HepG2 (cell line): ENCODE measurements around the gene CCDC83. TPM values are rescaled to one million over a fixed set of nuclear protein-coding genes. Genes with fewer than 3 reads are reported as not detected.

Experiments used
- ATAC-seq: fragments of 200-7000 bp; cut with Tn5 transposase; 3 replicates; pipeline ENCODE4 v1.9.1; 2020; ENCODE audit warnings: mild to moderate bottlenecking, moderate library complexity
- BruUV-seq: library from RNA; stranded (reverse); fragments of 400-500 nt; replicated peaks from 2 replicates; lab custom pipeline; 2021; lab: Mats Ljungman, UMichigan
- CTCF ChIA-PET: fragments of 300-600 bp; formaldehyde crosslinking; extraction: SDS; loops from one replicate; lab custom pipeline; 2021; ENCODE audit warnings: low total read pairs, inconsistent platforms, low intra/inter-chr PET ratio; lab: Yijun Ruan, JAX
- POLR2A ChIA-PET: fragments of 350-600 bp; sonication (Branson Sonifier 250); formaldehyde crosslinking; loops from one replicate; lab custom pipeline; 2020; ENCODE audit warnings: antibody characterized with exemption, inconsistent platforms; lab: Yijun Ruan, JAX
- DNase-seq: peaks from one replicate; pipeline ENCODE4 v3.0.0-alpha.2; 2015; ENCODE audit warnings: low spot score
- FAIRE-seq: peaks from 3 replicates; lab custom pipeline; 2011; peaks lifted over from hg19 to GRCh38; lab: Jason Lieb, UNC
- H2AFZ ChIP-seq: one replicate; pipeline ENCODE4 v1.6.1; 2011; ENCODE audit warnings: low read length, inconsistent platforms
- H3K27ac ChIP-seq: fragments of 300-600 bp; 3 replicates; pipeline ENCODE4 v1.8.0; 2011; ENCODE audit warnings: mixed run types, mild to moderate bottlenecking, mixed read lengths, low read length, inconsistent platforms; ENCODE audit not compliant: insufficient read depth; ENCODE audit errors: extremely low read length
- H3K27me3 ChIP-seq, 2 experiments: fragments of 200-600 bp in 1 of 2; 2 replicates in 1 of 2; 3 replicates in 1 of 2; pipeline versions ENCODE4 v1.6.0 to v1.8.0; 2011; ENCODE audit warnings: low read length in 2 of 2, mild to moderate bottlenecking in 2 of 2, moderate library complexity in 2 of 2, inconsistent platforms in 1 of 2; ENCODE audit not compliant: insufficient read depth in 2 of 2, control insufficient read depth in 1 of 2
- H3K36me3 ChIP-seq, 2 experiments: fragments of 200-600 bp in 1 of 2; replicated peaks in 1 of 2; 2 replicates in 1 of 2; 3 replicates in 1 of 2; pipeline versions ENCODE4 v1.5.1 to v1.8.0; 2011; ENCODE audit warnings: low read length in 2 of 2, inconsistent platforms in 1 of 2; ENCODE audit not compliant: insufficient read depth in 2 of 2, control insufficient read depth in 1 of 2
- H3K4me1 ChIP-seq: 2 replicates; pipeline ENCODE4 v1.5.1; 2012; ENCODE audit warnings: low read length, inconsistent platforms; ENCODE audit not compliant: insufficient read depth
- H3K4me2 ChIP-seq: 2 replicates; pipeline ENCODE4 v1.6.0; 2011; ENCODE audit warnings: low read depth, low read length, inconsistent platforms
- H3K4me3 ChIP-seq, 3 experiments: fragments of 200-600 bp in 1 of 3; sonication (generic), shearing (Covaris generic) in 1 of 3; replicated peaks in 1 of 3; 2 replicates each; pipeline ENCODE4 v1.5.1; 2011 to 2016; ENCODE audit warnings: low read length in 3 of 3, inconsistent platforms in 2 of 3, low read depth in 2 of 3, mild to moderate bottlenecking in 2 of 3, control low read depth in 1 of 3, mixed read lengths in 1 of 3; ENCODE audit not compliant: insufficient read depth in 1 of 3
- H3K79me2 ChIP-seq: one replicate; pipeline ENCODE4 v1.6.1; 2011; ENCODE audit warnings: low read length, inconsistent platforms; ENCODE audit not compliant: insufficient read depth
- H3K9ac ChIP-seq: 2 replicates; pipeline ENCODE4 v1.6.0; 2011; ENCODE audit warnings: mild to moderate bottlenecking, low read depth, low read length, inconsistent platforms; ENCODE audit not compliant: insufficient read depth
- H3K9me3 ChIP-seq: 2 replicates; pipeline ENCODE4 v1.5.1; 2012; ENCODE audit warnings: mild to moderate bottlenecking, low read length
- H4K20me1 ChIP-seq: 2 replicates; pipeline ENCODE4 v1.6.0; 2011; ENCODE audit warnings: inconsistent platforms, mild to moderate bottlenecking, low read length, moderate library complexity; ENCODE audit not compliant: insufficient read depth
- AKAP8 ChIP-seq: sonication (generic); formaldehyde crosslinking; IDR thresholded peaks from 2 replicates; pipeline ENCODE4 v1.5.1; 2020; ENCODE audit warnings: mild to moderate bottlenecking, missing genetic modification reagents
- BHLHE40 ChIP-seq: IDR thresholded peaks from 2 replicates; pipeline ENCODE4 v1.6.1; 2011; ENCODE audit warnings: low read length, improper control_type of control experiment
- BORCS8-MEF2B ChIP-seq: sonication (generic); formaldehyde crosslinking; IDR thresholded peaks from 2 replicates; pipeline ENCODE4 v1.8.0; 2022; ENCODE audit warnings: mild to moderate bottlenecking, missing genetic modification reagents
- EEA1 ChIP-seq: sonication (generic); formaldehyde crosslinking; IDR thresholded peaks from 2 replicates; pipeline ENCODE4 v1.5.1; 2020; ENCODE audit warnings: mild to moderate bottlenecking, missing genetic modification reagents, borderline replicate concordance
- FOXK1 ChIP-seq: sonication (generic); formaldehyde crosslinking; IDR thresholded peaks from 2 replicates; pipeline ENCODE4 v1.4.0; 2020; ENCODE audit warnings: low read depth, missing genetic modification reagents, borderline replicate concordance
- KMT2A ChIP-seq: sonication (generic); formaldehyde crosslinking; IDR thresholded peaks from 2 replicates; pipeline ENCODE4 v1.4.0; 2020; ENCODE audit warnings: missing genetic modification reagents
- RAD21 ChIP-seq: fragments of 450-650 bp; formaldehyde crosslinking; IDR thresholded peaks from 2 replicates; pipeline ENCODE4 v1.5.0; 2020; ENCODE audit warnings: mild to moderate bottlenecking
- TERF1 ChIP-seq: sonication (generic); formaldehyde crosslinking; IDR thresholded peaks from 2 replicates; pipeline ENCODE4 v1.8.0; 2022; ENCODE audit warnings: mild to moderate bottlenecking, missing genetic modification reagents, moderate library complexity
- ZNF382 ChIP-seq: sonication (generic); formaldehyde crosslinking; IDR thresholded peaks from 2 replicates; pipeline ENCODE4 v1.5.0; 2020; ENCODE audit warnings: missing genetic modification reagents, mild to moderate bottlenecking, borderline replicate concordance
- ZNF407 ChIP-seq: sonication (generic); formaldehyde crosslinking; IDR thresholded peaks from one replicate; pipeline ENCODE4 v1.5.1; 2020; ENCODE audit warnings: mild to moderate bottlenecking, missing genetic modification reagents; ENCODE audit errors: not compliant biosample characterization
- ZNF446 ChIP-seq: sonication (generic); formaldehyde crosslinking; IDR thresholded peaks from 2 replicates; pipeline ENCODE4 v1.5.0; 2020; ENCODE audit warnings: mild to moderate bottlenecking, missing genetic modification reagents
- WGBS: methylation state at CpG from one replicate; pipeline ENCODE4 v1.1.6; 2017; ENCODE audit warnings: low lambda C conversion rate; 5-methylcytosine and 5-hydroxymethylcytosine counted together
- in situ Hi-C: cut with HindIII; loops from 2 replicates; pipeline ENCODE4 v1.10.0; 2017; ENCODE audit warnings: low pct_unique_long_range_greater_than_20kb; ENCODE audit not compliant: extremely low pct_ligation_motif_present
- intact Hi-C: fragments of 100-400 bp; cut with micrococcal nuclease; formaldehyde crosslinking; loops from one replicate; pipeline ENCODE4 v1.10.0; 2022; ENCODE audit not compliant: unreplicated experiment
- polyA plus RNA-seq, 8 experiments: library from polyadenylated mRNA; depleted of rRNA in 3 of 8; stranded (reverse) in 7 of 8; unstranded in 1 of 8; fragments of >200 nt; fragmentation: Illumina TruSeq in 4 of 8; extraction: Trizol in 4 of 8; gene quantifications; 2 replicates each; pipeline versions ENCODE4 v1.2.1 to v1.2.3, GENCODE V29; 2011 to 2016; ENCODE audit warnings: low read depth in 4 of 8, missing spikeins in 1 of 8, mixed read lengths in 1 of 8; ENCODE audit not compliant: insufficient read depth in 1 of 8
- total RNA-seq, 5 experiments: library from RNA; depleted of rRNA; stranded (reverse); fragments of >200 nt; fragmentation: Illumina TruSeq; extraction: Trizol; gene quantifications; 2 replicates each; pipeline ENCODE4 v1.2.3, GENCODE V29; 2016; ENCODE audit warnings: low read depth in 1 of 5

Gene CCDC83
- total and polyA plus RNA-seq, 2 of the 13 experiments (the other 11 are each of a cell fraction or from before 2014, with no cell fraction given): not detected

GRCh38 chr11:85902353-85902752, 47.2 kb downstream of the CCDC83 start:
- 98% methylated on average over 3 of the region's 3 CpGs for WGBS
- intact Hi-C loops (no loop called here), in situ Hi-C loops (no loop called here)
- FAIRE-seq (no peak), DNase-seq (no peak), ATAC-seq (no peak)
- Histone ChIP-seq H3K4me1 (peaks cover 6% of the 10 kb centered on the region; the same call in 1 of the 2 replicates), H2AFZ (no peak overlapping the region), H3K79me2 (no peaks in the 10 kb centered on the region), H3K9me3 (no peaks in the 10 kb centered on the region), H3K9ac (no peak overlapping the region), H3K4me2 (no peak overlapping the region), H3K4me3 (no peak overlapping the region), H4K20me1 (no peaks in the 10 kb centered on the region), H3K36me3 (no peaks in the 10 kb centered on the region), H3K27ac (no peak overlapping the region), H3K27me3 (no peaks in the 10 kb centered on the region)
- no peak for TF ChIP-seq FOXK1
- no peak for TF ChIP-seq BHLHE40
- TF ChIP-seq EEA1 (CRISPR knock-in tag): no peak
- TF ChIP-seq AKAP8 (CRISPR knock-in tag): no peak
- no peak for TF ChIP-seq ZNF446 (CRISPR knock-in tag)
- TF ChIP-seq TERF1: no peak
- POLR2A ChIA-PET: no interaction called here
- no TSS peak for BruUV-seq
- CTCF ChIA-PET: no interaction called here

GRCh38 chr11:85903406-85903805, 48.2 kb downstream of the CCDC83 start:
- Histone ChIP-seq H3K4me2 (no peak overlapping the region), H4K20me1 (no peaks in the 10 kb centered on the region), H3K27me3 (no peaks in the 10 kb centered on the region), H3K27ac (no peak overlapping the region), H3K4me1 (peaks cover 6% of the 10 kb centered on the region; the same call in 1 of the 2 replicates), H3K4me3 (no peak overlapping the region), H3K79me2 (no peaks in the 10 kb centered on the region), H2AFZ (no peak overlapping the region), H3K9me3 (no peaks in the 10 kb centered on the region), H3K36me3 (no peaks in the 10 kb centered on the region), H3K9ac (no peak overlapping the region)
- in situ Hi-C loops: no loop called here
- FAIRE-seq (no peak), ATAC-seq (no peak), DNase-seq (no peak)
- ChIA-PET CTCF (no interaction called here), POLR2A (no interaction called here)
- no TSS peak for BruUV-seq
- 86% methylated on average over 4 of the region's 4 CpGs for WGBS
- intact Hi-C loops: no loop called here
- TF ChIP-seq BORCS8-MEF2B: no peak
- no peak for TF ChIP-seq ZNF407 (CRISPR knock-in tag)
- TF ChIP-seq KMT2A (CRISPR knock-in tag): no peak
- TF ChIP-seq RAD21 (CRISPR knock-in tag): no peak
- TF ChIP-seq ZNF382 (CRISPR knock-in tag): no peak
